ENCODE data around the gene CLIC6.
"Not testable (repeated sequence)": the region's sequence is repeated elsewhere in the genome, so short reads cannot be mapped to it uniquely, and the experiment has no call there.

Gene CLIC6

GRCh38 chr21:34653522-34653921 lies 15.3 kb upstream of the CLIC6 start:
- no peak for DNase-seq (ENCODE audit: low read depth)

DNA sequence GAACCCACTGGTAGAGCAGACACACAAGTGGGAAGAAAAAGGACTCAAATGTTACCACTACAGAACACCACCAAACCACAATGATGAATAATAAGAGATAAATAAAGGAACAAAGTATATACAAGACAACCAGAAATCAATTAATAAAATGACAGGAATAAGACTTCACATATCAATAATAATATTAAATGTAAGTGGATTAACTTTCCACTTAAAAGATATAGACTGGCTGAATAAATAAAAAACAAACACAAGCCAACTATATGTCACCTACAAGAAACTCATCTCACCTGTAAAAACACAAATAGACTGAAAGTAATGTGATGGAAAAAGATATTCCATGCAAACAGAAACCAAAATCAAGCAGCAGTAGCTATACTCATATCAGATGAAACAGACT lies 6.9 kb upstream of the CLIC6 start:
- DNase-seq (ENCODE audit: low read depth), result no peak

DNA sequence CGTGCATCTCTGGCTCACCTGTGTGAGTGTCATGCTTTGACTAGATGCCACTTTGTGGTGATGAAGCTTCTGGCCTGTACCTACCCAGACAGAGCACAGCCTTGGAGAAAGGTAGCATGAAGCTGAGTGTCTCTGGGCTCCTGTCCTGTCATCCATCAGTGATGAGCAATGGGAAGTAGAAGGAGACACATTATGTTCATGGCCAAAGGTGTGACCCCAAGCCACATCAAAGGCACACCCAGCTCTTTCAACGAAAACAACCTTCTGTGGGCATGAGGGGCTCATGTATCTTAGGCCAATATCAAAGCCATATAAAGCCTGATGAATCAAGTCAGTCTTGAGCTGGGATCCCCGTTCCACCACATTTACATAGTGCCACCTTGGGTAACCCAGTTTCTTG lies 1.0 kb upstream of the CLIC6 start:
- DNase-seq (ENCODE audit: low read depth), result no peak

- DNase-seq (ENCODE audit: low read depth), result peak; percentile 4
Observed at GRCh38 chr21:34669149-34669879, 520 bp downstream of the CLIC6 start.

GRCh38 chr21:34669880-34670219 lies 1.1 kb downstream of the CLIC6 start:
- DNase-seq (ENCODE audit: low read depth), result not testable (repeated sequence)

DNA sequence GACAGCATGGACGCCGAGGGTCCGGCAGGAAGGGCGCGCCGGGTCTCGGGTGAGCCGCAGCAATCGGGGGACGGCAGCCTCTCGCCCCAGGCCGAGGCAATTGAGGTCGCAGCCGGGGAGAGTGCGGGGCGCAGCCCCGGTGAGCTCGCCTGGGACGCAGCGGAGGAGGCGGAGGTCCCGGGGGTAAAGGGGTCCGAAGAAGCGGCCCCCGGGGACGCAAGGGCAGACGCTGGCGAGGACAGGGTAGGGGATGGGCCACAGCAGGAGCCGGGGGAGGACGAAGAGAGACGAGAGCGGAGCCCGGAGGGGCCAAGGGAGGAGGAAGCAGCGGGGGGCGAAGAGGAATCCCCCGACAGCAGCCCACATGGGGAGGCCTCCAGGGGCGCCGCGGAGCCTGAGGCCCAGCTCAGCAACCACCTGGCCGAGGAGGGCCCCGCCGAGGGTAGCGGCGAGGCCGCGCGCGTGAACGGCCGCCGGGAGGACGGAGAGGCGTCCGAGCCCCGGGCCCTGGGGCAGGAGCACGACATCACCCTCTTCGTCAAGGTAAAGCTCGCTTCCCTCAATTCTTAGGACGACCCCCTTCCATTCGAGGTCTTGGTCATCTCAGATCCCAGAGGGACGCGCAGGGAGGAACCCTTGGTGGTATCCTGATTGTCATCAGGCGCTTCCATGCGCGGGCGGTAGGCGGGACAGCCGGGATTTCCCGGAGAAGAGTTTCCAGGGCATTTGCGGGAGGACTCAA lies 1.6 kb downstream of the CLIC6 start:
- DNase-seq (ENCODE audit: low read depth), result no peak

DNA sequence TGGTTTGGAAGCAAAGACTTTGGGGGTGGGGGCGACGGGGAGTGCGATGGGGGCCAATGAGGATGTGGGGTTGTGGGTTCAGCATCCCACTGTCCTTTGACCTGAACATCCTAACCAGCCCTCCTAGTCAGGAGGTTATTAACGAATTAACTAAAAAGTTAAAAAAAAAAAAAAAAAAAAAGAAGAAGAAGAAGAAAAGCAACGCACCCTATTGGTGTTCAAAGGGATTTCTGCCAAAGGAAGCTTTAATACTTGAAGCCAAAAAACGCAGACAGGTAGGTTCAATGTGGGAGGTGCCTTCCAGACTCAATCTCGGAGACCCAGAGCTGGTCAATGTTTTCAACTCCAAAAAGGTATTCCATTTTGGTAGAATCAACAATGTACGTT lies 2.2 kb downstream of the CLIC6 start:
- no peak for DNase-seq (ENCODE audit: low read depth)

- DNase-seq (ENCODE audit: low read depth), result no peak
Observed at GRCh38 chr21:34671462-34671861, 2.7 kb downstream of the CLIC6 start.

GRCh38 chr21:34671891-34672290 lies 3.1 kb downstream of the CLIC6 start:
- DNase-seq (ENCODE audit: low read depth), result no peak

DNA sequence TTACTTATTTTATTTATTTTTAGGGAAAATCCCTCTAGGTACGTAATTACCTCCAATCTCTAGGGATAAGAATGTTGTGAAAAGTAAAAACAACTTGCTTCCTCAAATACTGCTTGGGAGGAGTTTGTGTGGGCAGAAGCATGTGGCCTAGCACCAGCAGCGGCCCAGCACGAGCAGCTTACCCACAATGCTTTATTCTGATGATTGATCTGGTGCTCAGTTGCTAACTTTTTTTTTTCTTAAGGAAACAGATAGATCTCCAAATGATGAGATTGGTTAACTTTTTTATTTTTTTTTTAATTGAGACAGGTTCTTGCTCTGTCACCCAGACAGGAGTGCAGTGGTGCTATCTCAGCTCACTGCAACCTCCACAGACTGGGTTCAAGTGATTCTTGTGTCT lies 4.2 kb downstream of the CLIC6 start:
- DNase-seq (ENCODE audit: low read depth), result no peak

GRCh38 chr21:34674468-34674867 lies 5.7 kb downstream of the CLIC6 start:
- no peak for DNase-seq (ENCODE audit: low read depth)

DNA sequence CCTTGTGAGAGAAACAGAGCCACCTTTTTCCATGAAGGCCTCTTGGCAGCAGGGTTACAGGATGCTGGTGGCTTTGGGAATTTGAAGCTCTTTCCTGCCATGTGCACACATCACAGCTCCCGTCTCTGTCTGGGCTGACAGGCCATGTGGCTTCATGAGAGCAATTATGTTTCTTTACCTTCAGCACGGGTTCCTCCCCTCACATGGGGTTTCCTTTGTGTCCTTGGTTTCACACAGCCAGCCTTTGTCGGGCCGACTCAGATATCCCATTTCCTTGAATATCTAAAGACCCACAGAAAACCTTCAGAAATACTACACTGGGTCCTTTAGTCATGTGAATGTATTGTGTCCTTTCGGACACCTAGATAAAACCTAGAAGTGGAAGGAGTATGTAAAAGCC lies 7.1 kb downstream of the CLIC6 start:
- DNase-seq (ENCODE audit: low read depth), result no peak

DNA sequence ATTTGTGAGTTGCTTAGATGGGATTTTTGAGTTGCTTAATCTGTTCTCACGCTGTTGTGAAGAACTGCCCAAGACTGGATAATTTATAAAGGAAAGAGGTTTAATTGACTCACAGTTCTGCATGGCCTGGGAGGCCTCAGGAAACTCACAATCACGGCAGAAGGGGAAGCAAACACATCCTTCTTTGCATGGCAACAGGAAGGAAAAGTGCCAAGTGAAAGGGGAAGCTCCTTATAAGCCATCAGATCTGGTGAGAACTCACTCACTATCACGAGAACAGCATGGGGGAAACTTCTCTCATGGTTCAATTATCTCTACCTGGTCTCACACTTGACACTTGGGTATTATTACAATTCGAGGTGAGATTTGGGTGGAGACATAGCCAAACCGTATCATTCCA lies 10.3 kb downstream of the CLIC6 start:
- no peak for DNase-seq (ENCODE audit: low read depth)

GRCh38 chr21:34684174-34684876 lies 15.5 kb downstream of the CLIC6 start:
- DNase-seq (ENCODE audit: low read depth), result no peak

DNA sequence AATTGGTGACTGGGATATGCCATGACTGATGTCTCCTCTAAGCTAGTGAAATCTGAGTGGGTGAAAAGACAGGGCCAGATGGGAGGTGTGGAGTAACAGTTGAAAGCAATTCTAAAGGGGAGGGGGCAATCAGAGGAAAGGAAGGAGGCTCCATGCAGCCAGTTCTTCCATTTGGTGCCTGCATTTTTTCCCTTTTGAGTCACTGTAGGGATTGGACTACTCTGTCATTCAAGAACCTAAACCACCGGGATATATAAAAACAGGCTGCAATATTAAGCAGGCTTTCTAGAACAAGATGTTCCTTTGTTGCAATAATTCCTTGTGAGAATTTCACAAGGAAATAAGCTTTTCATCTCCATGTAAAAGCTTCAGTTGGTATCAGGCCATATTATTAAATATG lies 18.3 kb downstream of the CLIC6 start:
- DNase-seq (ENCODE audit: low read depth), result no peak

- no peak for DNase-seq (ENCODE audit: low read depth)
Observed at GRCh38 chr21:34687745-34688144, 19.0 kb downstream of the CLIC6 start.

DNA sequence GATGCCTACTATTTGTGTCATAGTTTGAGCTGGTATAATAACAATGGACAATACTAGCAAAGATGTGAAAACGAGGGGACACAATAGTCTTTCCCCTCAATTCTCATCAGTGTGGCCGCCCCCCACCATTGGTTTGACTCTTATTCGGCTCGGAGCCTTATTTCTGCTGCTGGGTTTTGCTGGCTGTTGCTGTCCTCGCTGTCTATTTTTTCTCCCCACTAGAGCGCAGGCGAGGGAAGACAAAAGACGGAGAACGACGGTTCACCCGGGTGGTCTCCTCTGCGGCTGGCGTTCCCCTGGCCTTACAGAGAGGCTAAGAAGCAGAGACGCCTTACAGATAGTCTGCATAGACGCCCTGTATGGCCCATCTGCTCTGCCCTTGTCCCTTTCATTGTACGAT lies 19.4 kb downstream of the CLIC6 start:
- DNase-seq (ENCODE audit: low read depth), result no peak

DNA sequence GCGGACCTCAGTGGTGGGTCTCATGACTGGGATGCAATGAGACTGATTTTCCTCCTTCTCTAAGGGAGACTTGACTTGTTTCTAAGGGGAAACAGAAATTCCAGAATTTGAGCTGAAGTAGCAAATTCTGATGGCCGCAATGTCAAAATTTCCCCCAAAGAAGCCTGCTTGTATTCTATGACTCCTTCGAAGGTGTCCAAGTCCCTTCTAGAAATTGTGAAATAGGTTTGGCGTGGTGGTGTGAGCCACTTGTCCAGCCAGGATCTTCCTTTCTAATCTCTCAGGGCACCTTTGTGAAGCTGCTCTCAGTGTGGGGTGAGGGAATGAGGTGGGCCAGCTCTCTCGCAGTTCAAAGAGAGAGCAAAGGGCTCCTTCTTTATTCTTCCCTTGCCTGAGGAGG lies 19.9 kb downstream of the CLIC6 start:
- no peak for DNase-seq (ENCODE audit: low read depth)

- no peak for DNase-seq (ENCODE audit: low read depth)
Observed at GRCh38 chr21:34690041-34690792, 21.4 kb downstream of the CLIC6 start.

DNA sequence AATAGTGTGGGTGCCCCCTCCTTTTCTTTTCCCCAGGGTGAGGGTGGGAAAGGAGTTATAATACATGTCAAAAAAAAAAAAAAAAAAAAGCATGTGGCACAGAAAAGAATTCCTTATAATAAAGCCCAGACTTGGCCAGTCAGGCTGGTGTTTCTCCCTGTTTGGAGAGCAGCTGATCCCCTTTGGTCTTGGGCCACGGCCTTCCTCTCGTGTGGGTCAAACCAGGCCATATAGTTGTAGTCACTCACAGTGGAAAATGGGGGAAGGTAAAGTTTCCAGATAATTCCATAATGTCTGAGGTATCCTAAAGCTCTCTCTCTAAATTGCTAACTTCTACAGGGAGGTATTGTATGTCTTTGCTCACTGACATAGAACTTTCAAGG lies 22.0 kb downstream of the CLIC6 start:
- no peak for DNase-seq (ENCODE audit: low read depth)

GRCh38 chr21:34691390-34692032 lies 22.7 kb downstream of the CLIC6 start:
- no peak for DNase-seq (ENCODE audit: low read depth)

- DNase-seq (ENCODE audit: low read depth), result no peak
Observed at GRCh38 chr21:34692458-34693020, 23.7 kb downstream of the CLIC6 start.

Measured in activated gamma-delta T cell treated with anti-CD3 and anti-CD28 coated beads, Interleukin-2, amount 50 U/mL, for 16 hours (primary cell).